IMR-90 (cell line): Measurements from ENCODE around the gene GNMT. TPM values are rescaled to one million over a fixed set of nuclear protein-coding genes. Genes with fewer than 3 reads are reported as not detected.

Experiments used
- ATAC-seq: fragments of 200-7000 bp; cut with Tn5 transposase; 2 replicates; pipeline ENCODE4 v1.9.1; 2020; ENCODE audit warnings: low read depth, mild to moderate bottlenecking, moderate library complexity
- BruUV-seq: library from RNA; stranded (reverse); fragments of 400-500 nt; replicated peaks from 2 replicates; lab custom pipeline; 2021; lab: Mats Ljungman, UMichigan
- CTCF ChIA-PET: fragments of 300-600 bp; formaldehyde crosslinking; extraction: SDS; loops from one replicate; lab custom pipeline; 2021; ENCODE audit warnings: antibody characterized with exemption; lab: Yijun Ruan, JAX
- POLR2A ChIA-PET: fragments of 300-600 bp; sonication (Branson Sonifier 250); formaldehyde crosslinking; loops from one replicate; lab custom pipeline; 2022; ENCODE audit warnings: antibody characterized with exemption; ENCODE audit not compliant: unreplicated experiment; lab: Charles Lee
- DNase-seq: peaks from one replicate; pipeline ENCODE4 v3.0.0; 2013
- H2AFZ ChIP-seq: replicated peaks from 2 replicates; pipeline ENCODE3; 2013; ENCODE audit warnings: low read length, mild to moderate bottlenecking; ENCODE audit not compliant: poor library complexity
- H2AK5ac ChIP-seq: 2 replicates; pipeline ENCODE4 v1.6.1; 2013; ENCODE audit warnings: low read depth, low read length, inconsistent platforms
- H2AK9ac ChIP-seq: replicated peaks from 2 replicates; pipeline ENCODE3; 2013; ENCODE audit warnings: mild to moderate bottlenecking, low read depth, low read length, moderate library complexity; ENCODE audit not compliant: poor library complexity
- H2BK120ac ChIP-seq: 2 replicates; pipeline ENCODE4 v1.6.1; 2013; ENCODE audit warnings: low read depth, low read length, inconsistent platforms
- H2BK15ac ChIP-seq: 3 replicates; pipeline ENCODE4 v1.6.1; 2013; ENCODE audit warnings: low read depth, low read length, inconsistent platforms
- H2BK20ac ChIP-seq: 2 replicates; pipeline ENCODE4 v1.6.1; 2013; ENCODE audit warnings: low read depth, mild to moderate bottlenecking, inconsistent platforms, low read length, moderate library complexity
- H2BK5ac ChIP-seq: 2 replicates; pipeline ENCODE4 v1.6.1; 2013; ENCODE audit warnings: mild to moderate bottlenecking, low read depth, low read length, inconsistent platforms; ENCODE audit not compliant: poor library complexity, severe bottlenecking
- H3K14ac ChIP-seq: replicated peaks from 2 replicates; pipeline ENCODE4 v1.6.1; 2013; ENCODE audit warnings: low read depth, low read length, inconsistent platforms
- H3K18ac ChIP-seq: 2 replicates; pipeline ENCODE4 v1.6.1; 2013; ENCODE audit warnings: low read depth, low read length, control low read depth
- H3K23ac ChIP-seq: 2 replicates; pipeline ENCODE4 v1.6.1; 2013; ENCODE audit warnings: low read depth, low read length, inconsistent platforms
- H3K27ac ChIP-seq: 2 replicates; pipeline ENCODE4 v1.5.1; 2013; ENCODE audit warnings: mild to moderate bottlenecking, control low read depth, low read length; ENCODE audit not compliant: insufficient read depth
- H3K27me3 ChIP-seq: 2 replicates; pipeline ENCODE4 v1.6.1; 2013; ENCODE audit warnings: low read length; ENCODE audit not compliant: control insufficient read depth, insufficient read depth
- H3K36me3 ChIP-seq: 2 replicates; pipeline ENCODE4 v1.6.1; 2013; ENCODE audit warnings: low read length, mixed read lengths; ENCODE audit not compliant: control insufficient read depth, insufficient read depth
- H3K4ac ChIP-seq: 2 replicates; pipeline ENCODE4 v1.6.1; 2013; ENCODE audit warnings: low read depth, low read length, inconsistent platforms
- H3K4me1 ChIP-seq: 2 replicates; pipeline ENCODE4 v1.6.1; 2013; ENCODE audit warnings: low read length, mixed read lengths; ENCODE audit not compliant: control insufficient read depth, insufficient read depth
- H3K4me2 ChIP-seq: 2 replicates; pipeline ENCODE4 v1.6.1; 2013; ENCODE audit warnings: low read depth, mild to moderate bottlenecking, control low read depth, low read length, moderate library complexity
- H3K4me3 ChIP-seq: 2 replicates; pipeline ENCODE4 v1.5.1; 2013; ENCODE audit warnings: low read depth, mild to moderate bottlenecking, control low read depth, low read length, moderate library complexity; ENCODE audit not compliant: insufficient read depth
- H3K56ac ChIP-seq: 2 replicates; pipeline ENCODE4 v1.6.1; 2013; ENCODE audit warnings: low read length, inconsistent platforms; ENCODE audit not compliant: insufficient read depth; ENCODE audit errors: extremely low read depth
- H3K79me1 ChIP-seq, 2 experiments: 2 replicates each; pipeline ENCODE4 v1.6.1; 2013; ENCODE audit warnings: low read length in 2 of 2, inconsistent platforms in 1 of 2, low read depth in 1 of 2
- H3K9ac ChIP-seq: 2 replicates; pipeline ENCODE4 v1.6.1; 2013; ENCODE audit warnings: low read depth, low read length, control low read depth
- H3K9me1 ChIP-seq: 2 replicates; pipeline ENCODE4 v1.6.1; 2013; ENCODE audit warnings: low read length, inconsistent platforms; ENCODE audit not compliant: insufficient read depth
- H3K9me3 ChIP-seq: 2 replicates; pipeline ENCODE4 v1.6.1; 2013; ENCODE audit warnings: low read length; ENCODE audit not compliant: control insufficient read depth, insufficient read depth
- H4K20me1 ChIP-seq: 2 replicates; pipeline ENCODE4 v1.6.1; 2013; ENCODE audit warnings: low read length, inconsistent platforms; ENCODE audit not compliant: insufficient read depth
- H4K5ac ChIP-seq: 2 replicates; pipeline ENCODE4 v1.6.1; 2013; ENCODE audit warnings: mild to moderate bottlenecking, low read depth, low read length, control low read depth
- H4K8ac ChIP-seq, 2 experiments: 2 replicates each; pipeline ENCODE4 v1.6.1; 2013; ENCODE audit warnings: low read depth in 2 of 2, low read length in 2 of 2, control low read depth in 1 of 2, inconsistent platforms in 1 of 2
- H4K91ac ChIP-seq: 2 replicates; pipeline ENCODE4 v1.6.1; 2013; ENCODE audit warnings: low read depth, low read length, inconsistent platforms; ENCODE audit not compliant: insufficient read depth
- BHLHE40 ChIP-seq: fragments of 150-350 bp; IDR thresholded peaks from 2 replicates; pipeline ENCODE4 v1.6.1; 2016; ENCODE audit warnings: mild to moderate bottlenecking, low read depth, low read length
- CEBPB ChIP-seq: IDR thresholded peaks from 2 replicates; pipeline ENCODE4 v1.6.1; 2012; ENCODE audit warnings: low read depth, low read length, improper control_type of control experiment
- CHD1 ChIP-seq: IDR thresholded peaks from 2 replicates; pipeline ENCODE4 v1.6.1; 2012; ENCODE audit warnings: low read depth, low read length, improper control_type of control experiment
- FOS ChIP-seq: fragments of 150-350 bp; IDR thresholded peaks from 2 replicates; pipeline ENCODE4 v1.6.1; 2016; ENCODE audit warnings: low read depth, low read length
- MAFK ChIP-seq: IDR thresholded peaks from 2 replicates; pipeline ENCODE4 v1.6.1; 2012; ENCODE audit warnings: low read depth, low read length, improper control_type of control experiment
- MAZ ChIP-seq: IDR thresholded peaks from 2 replicates; pipeline ENCODE4 v1.6.1; 2012; ENCODE audit warnings: low read depth, mild to moderate bottlenecking, low read length, improper control_type of control experiment, moderate library complexity, borderline replicate concordance
- MXI1 ChIP-seq: IDR thresholded peaks from 2 replicates; pipeline ENCODE4 v1.6.1; 2012; ENCODE audit warnings: low read depth, mild to moderate bottlenecking, low read length, moderate library complexity, borderline replicate concordance
- NFE2L2 ChIP-seq: fragments of 150-350 bp; IDR thresholded peaks from 2 replicates; pipeline ENCODE4 v1.6.1; 2016; ENCODE audit warnings: low read depth, mild to moderate bottlenecking, low read length
- POLR2A ChIP-seq: IDR thresholded peaks from 2 replicates; pipeline ENCODE4 v1.6.1; 2012; ENCODE audit warnings: mild to moderate bottlenecking, low read depth, low read length
- RAD21 ChIP-seq: IDR thresholded peaks from 2 replicates; pipeline ENCODE4 v1.6.1; 2012; ENCODE audit warnings: low read length, improper control_type of control experiment
- RCOR1 ChIP-seq: IDR thresholded peaks from 2 replicates; pipeline ENCODE4 v1.6.1; 2012; ENCODE audit warnings: mild to moderate bottlenecking, low read length, improper control_type of control experiment; ENCODE audit not compliant: insufficient replicate concordance
- RFX5 ChIP-seq: IDR thresholded peaks from 2 replicates; pipeline ENCODE4 v1.8.0; 2012; ENCODE audit warnings: low read depth, mild to moderate bottlenecking, low read length, moderate library complexity
- SMC3 ChIP-seq: fragments of 150-350 bp; IDR thresholded peaks from 2 replicates; pipeline ENCODE4 v1.6.1; 2016; ENCODE audit warnings: low read depth, mild to moderate bottlenecking, antibody characterized with exemption, low read length, moderate library complexity
- WGBS, 2 experiments: methylation state at CpG; one replicate each; pipeline versions ENCODE4 v1.1.5 to v1.1.7; 2013; ENCODE audit warnings: missing lambda C conversion rate in 2 of 2; ENCODE audit not compliant: insufficient read length in 1 of 2; ENCODE audit errors: extremely low coverage in 2 of 2; 5-methylcytosine and 5-hydroxymethylcytosine counted together
- dilution Hi-C: fragments of 300-500 bp; cut with HindIII; formaldehyde crosslinking; loops from one replicate; pipeline ENCODE4 v1.14.3; 2018; ENCODE audit warnings: low sequenced_read_pairs; ENCODE audit not compliant: unreplicated experiment
- in situ Hi-C: fragments of 300-500 bp; cut with MboI; formaldehyde crosslinking; loops from 3 replicates; pipeline ENCODE4 v1.14.3; 2019; ENCODE audit warnings: low sequenced_read_pairs, inconsistent platforms, mixed read lengths
- intact Hi-C: fragments of 100-400 bp; cut with micrococcal nuclease; formaldehyde crosslinking; loops from 2 replicates; pipeline ENCODE4 v1.10.0; 2022
- polyA plus RNA-seq, 3 experiments: library from polyadenylated mRNA; depleted of rRNA; stranded (reverse); fragments of >200 nt; gene quantifications; 2 replicates each; pipeline ENCODE4 v1.2.3, GENCODE V29; 2012; ENCODE audit warnings: low replicate concordance in 1 of 3
- total RNA-seq: library from RNA; depleted of rRNA; stranded (reverse); fragments of >200 nt; gene quantifications from 2 replicates; pipeline ENCODE4 v1.2.3, GENCODE V29; 2012
- TF ChIP-seq, protein P1 (sequence below): fragments of 150-350 bp; IDR thresholded peaks from 2 replicates; pipeline ENCODE4 v1.6.1; 2016; ENCODE audit warnings: low read depth, mild to moderate bottlenecking, low read length, moderate library complexity, borderline replicate concordance
- TF ChIP-seq, protein P2 (sequence below): conservative IDR thresholded peaks from 2 replicates; pipeline ENCODE4 v1.5.1; 2012; ENCODE audit warnings: mild to moderate bottlenecking, low read depth, low read length, improper control_type of control experiment
- TF ChIP-seq, protein P3 (sequence below): fragments of 150-350 bp; IDR thresholded peaks from 2 replicates; pipeline ENCODE4 v1.6.1; 2017; ENCODE audit warnings: mild to moderate bottlenecking, antibody characterized with exemption, low read length, low read depth

Gene GNMT
- total and polyA plus RNA-seq, 2 of the 4 experiments (the other 2 are of a cell fraction) = 0.36 TPM; not detected in 1

DNA sequence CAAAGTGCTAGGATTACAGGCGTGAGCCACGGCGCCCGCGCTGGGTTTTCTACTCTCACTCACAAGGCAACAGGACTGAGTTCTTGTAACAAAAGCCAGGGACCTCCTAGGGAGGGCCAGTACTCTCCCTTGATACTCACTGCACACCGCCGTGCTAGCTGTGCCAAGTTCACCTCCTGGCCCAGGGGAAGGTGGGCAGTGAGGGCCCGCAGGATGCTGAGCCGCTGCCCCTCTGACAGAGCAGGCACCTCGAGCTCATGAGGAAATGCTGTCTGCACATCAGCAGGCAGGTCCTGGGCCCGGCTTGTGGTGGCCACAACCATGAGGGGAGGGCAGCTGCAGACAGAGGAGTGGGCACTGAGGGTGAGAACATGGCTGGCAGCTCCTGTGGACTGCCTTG lies 6.7 kb downstream of the GNMT start:
- CTCF ChIA-PET = no interaction called here
- POLR2A ChIA-PET = interaction anchor here (0.6 kb wide), 1 partner anchor 22 kb away, joined by 7 read pairs; no protein-coding TSS in a partner anchor
- in situ Hi-C loops = no loop called here

More for the DNA sequence above, 6.7 kb downstream of the GNMT start:
- Histone ChIP-seq H3K9ac (no peak overlapping the region), H3K4me1 (peaks cover 18% of the 10 kb centered on the region), H2BK120ac (no peak overlapping the region), H2BK5ac (no peak overlapping the region), H3K56ac (no peak overlapping the region), H2AK9ac (no peak overlapping the region), H3K27ac (no peak overlapping the region), H3K9me3 (no peaks in the 10 kb centered on the region), H4K91ac (no peak overlapping the region), H3K36me3 (peaks cover 48% of the 10 kb centered on the region), H3K4me3 (no peak overlapping the region), H4K20me1 (peaks cover 9% of the 10 kb centered on the region; the same call in 1 of the 2 replicates), H4K8ac (no peak overlapping the region), H3K23ac (no peak overlapping the region), H2AFZ (no peak overlapping the region), H3K14ac (no peak overlapping the region), H3K4ac (no peak overlapping the region), H4K5ac (no peak overlapping the region), H2BK20ac (no peak overlapping the region), H2BK15ac (no peak overlapping the region), H2AK5ac (no peak overlapping the region), H3K9me1 (peaks cover 26% of the 10 kb centered on the region), H3K18ac (no peak overlapping the region), H3K79me1 (peaks cover 4 to 28% of the 10 kb centered on the region in 2 experiments; a peak in 3 of 4 replicates), H3K27me3 (no peaks in the 10 kb centered on the region), H3K4me2 (no peak overlapping the region)
- ATAC-seq (no peak), DNase-seq (no peak)
- no CpG with 5 or more reads among the region's 11 CpGs for WGBS, 2 experiments
- BruUV-seq = no TSS peak
- intact Hi-C loops (no loop called here), dilution Hi-C loops (no loop called here)
- TF ChIP-seq, protein P1, sequence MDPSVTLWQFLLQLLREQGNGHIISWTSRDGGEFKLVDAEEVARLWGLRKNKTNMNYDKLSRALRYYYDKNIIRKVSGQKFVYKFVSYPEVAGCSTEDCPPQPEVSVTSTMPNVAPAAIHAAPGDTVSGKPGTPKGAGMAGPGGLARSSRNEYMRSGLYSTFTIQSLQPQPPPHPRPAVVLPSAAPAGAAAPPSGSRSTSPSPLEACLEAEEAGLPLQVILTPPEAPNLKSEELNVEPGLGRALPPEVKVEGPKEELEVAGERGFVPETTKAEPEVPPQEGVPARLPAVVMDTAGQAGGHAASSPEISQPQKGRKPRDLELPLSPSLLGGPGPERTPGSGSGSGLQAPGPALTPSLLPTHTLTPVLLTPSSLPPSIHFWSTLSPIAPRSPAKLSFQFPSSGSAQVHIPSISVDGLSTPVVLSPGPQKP = no peak
- TF ChIP-seq NFE2L2 = no peak
- TF ChIP-seq BHLHE40 = no peak
- TF ChIP-seq MAZ = no peak
- TF ChIP-seq RFX5 = no peak
- TF ChIP-seq, protein P2, sequence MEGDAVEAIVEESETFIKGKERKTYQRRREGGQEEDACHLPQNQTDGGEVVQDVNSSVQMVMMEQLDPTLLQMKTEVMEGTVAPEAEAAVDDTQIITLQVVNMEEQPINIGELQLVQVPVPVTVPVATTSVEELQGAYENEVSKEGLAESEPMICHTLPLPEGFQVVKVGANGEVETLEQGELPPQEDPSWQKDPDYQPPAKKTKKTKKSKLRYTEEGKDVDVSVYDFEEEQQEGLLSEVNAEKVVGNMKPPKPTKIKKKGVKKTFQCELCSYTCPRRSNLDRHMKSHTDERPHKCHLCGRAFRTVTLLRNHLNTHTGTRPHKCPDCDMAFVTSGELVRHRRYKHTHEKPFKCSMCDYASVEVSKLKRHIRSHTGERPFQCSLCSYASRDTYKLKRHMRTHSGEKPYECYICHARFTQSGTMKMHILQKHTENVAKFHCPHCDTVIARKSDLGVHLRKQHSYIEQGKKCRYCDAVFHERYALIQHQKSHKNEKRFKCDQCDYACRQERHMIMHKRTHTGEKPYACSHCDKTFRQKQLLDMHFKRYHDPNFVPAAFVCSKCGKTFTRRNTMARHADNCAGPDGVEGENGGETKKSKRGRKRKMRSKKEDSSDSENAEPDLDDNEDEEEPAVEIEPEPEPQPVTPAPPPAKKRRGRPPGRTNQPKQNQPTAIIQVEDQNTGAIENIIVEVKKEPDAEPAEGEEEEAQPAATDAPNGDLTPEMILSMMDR = no peak
- TF ChIP-seq, protein P3, sequence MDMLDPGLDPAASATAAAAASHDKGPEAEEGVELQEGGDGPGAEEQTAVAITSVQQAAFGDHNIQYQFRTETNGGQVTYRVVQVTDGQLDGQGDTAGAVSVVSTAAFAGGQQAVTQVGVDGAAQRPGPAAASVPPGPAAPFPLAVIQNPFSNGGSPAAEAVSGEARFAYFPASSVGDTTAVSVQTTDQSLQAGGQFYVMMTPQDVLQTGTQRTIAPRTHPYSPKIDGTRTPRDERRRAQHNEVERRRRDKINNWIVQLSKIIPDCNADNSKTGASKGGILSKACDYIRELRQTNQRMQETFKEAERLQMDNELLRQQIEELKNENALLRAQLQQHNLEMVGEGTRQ = no peak
- no peak for TF ChIP-seq CEBPB
- no peak for TF ChIP-seq MXI1
- TF ChIP-seq RAD21 = no peak
- no peak for TF ChIP-seq RCOR1
- no peak for TF ChIP-seq POLR2A
- no peak for TF ChIP-seq MAFK
- no peak for TF ChIP-seq CHD1
- no peak for TF ChIP-seq FOS
- no peak for TF ChIP-seq SMC3
